ENCODE data around the gene SAFB.

- TF ChIP-seq CTCF (IDR thresholded peaks at IDR 0.05; ENCODE audit: poor library complexity, severe bottlenecking) (no peak), EP300 (conservative IDR thresholded peaks at IDR 0.05; ENCODE audit: poor library complexity, severe bottlenecking) (no peak), RAD21 (conservative IDR thresholded peaks at IDR 0.05) (no peak), TAF1 (IDR thresholded peaks at IDR 0.05; ENCODE audit: low read depth) (no peak), REST (IDR thresholded peaks at IDR 0.05; ENCODE audit: borderline replicate concordance) (no peak), MXI1 (conservative IDR thresholded peaks at IDR 0.05; ENCODE audit: poor library complexity, severe bottlenecking) (no peak), EZH2 (IDR thresholded peaks at IDR 0.05; ENCODE audit: borderline replicate concordance, insufficient read depth, low read length, poor library complexity, severe bottlenecking) (no peak), POLR2AphosphoS5 (IDR thresholded peaks at IDR 0.05) (no peak)
Observed at GRCh38 chr19:5681391-5682106, 58.7 kb downstream of the SAFB start.
